Vagina (tissue), 2 donors: ENCODE data around the gene RELL1. TPM values are rescaled to one million over a fixed set of nuclear protein-coding genes. Genes with fewer than 3 reads are reported as not detected.

Source experiments
- DNase-seq, 2 donors: peaks; one replicate each; pipeline ENCODE4 v3.0.0-alpha.2; 2017; ENCODE audit errors: extremely low spot score in 2 of 2
- H3K27ac ChIP-seq: fragments of 200-600 bp; sonication (generic); one replicate; pipeline ENCODE4 v1.5.1; 2019
- H3K27me3 ChIP-seq: fragments of 200-600 bp; sonication (generic); one replicate; pipeline ENCODE4 v1.5.1; 2019
- H3K36me3 ChIP-seq, 2 donors: fragments of 200-600 bp; sonication (generic); one replicate each; pipeline ENCODE4 v1.5.1; 2017 to 2019
- H3K4me1 ChIP-seq: fragments of 200-600 bp; sonication (generic); one replicate; pipeline ENCODE4 v1.5.1; 2019
- H3K4me3 ChIP-seq, 2 donors: fragments of 200-600 bp; sonication (generic); 1 replicate in 1 of 2; 2 replicates in 1 of 2; pipeline ENCODE4 v1.5.1; 2016 to 2019
- H3K9me3 ChIP-seq: fragments of 200-600 bp; sonication (generic); one replicate; pipeline ENCODE4 v1.5.1; 2019
- CTCF ChIP-seq, 3 experiments: fragments of 450-650 bp in 2 of 3; fragments of 200-600 bp in 1 of 3; sonication (generic) in 1 of 3; IDR thresholded peaks; one replicate each; pipeline ENCODE4 v1.5.1; 2017 to 2019; ENCODE audit warnings: antibody characterized with exemption in 3 of 3, mild to moderate bottlenecking in 2 of 3, moderate library complexity in 2 of 3
- POLR2A ChIP-seq, 2 donors: fragments of 450-650 bp; IDR thresholded peaks; one replicate each; pipeline ENCODE4 v1.6.1; 2017; ENCODE audit warnings: antibody characterized with exemption in 2 of 2, mild to moderate bottlenecking in 2 of 2, moderate library complexity in 2 of 2
- POLR2AphosphoS5 ChIP-seq, 2 donors: sonication (generic); formaldehyde crosslinking; IDR thresholded peaks; one replicate each; pipeline ENCODE4 v1.9.0; 2017; ENCODE audit warnings: antibody characterized with exemption in 2 of 2, mild to moderate bottlenecking in 2 of 2, low read depth in 1 of 2; ENCODE audit not compliant: insufficient read depth in 1 of 2
- intact Hi-C: fragments of 100-400 bp; cut with DNase I; formaldehyde crosslinking; loops from one replicate; pipeline ENCODE4 v1.15.1; 2023
- total RNA-seq: library from RNA; depleted of rRNA; stranded (reverse); fragments of >200 nt; gene quantifications from one replicate; pipeline ENCODE4 v1.2.3, GENCODE V29; 2016

The RELL1 gene
- total RNA-seq, 1 donor from 2014 or later, result 38.8 TPM

- no peaks in the 10 kb centered on the region for H3K27me3 ChIP-seq
- H3K36me3 ChIP-seq, result peaks cover 0 to 19% of the 10 kb centered on the region in 2 donors
- H3K9me3 ChIP-seq, result no peaks in the 10 kb centered on the region
- TF ChIP-seq CTCF (IDR thresholded peaks at IDR 0.05), result no peak
- no peak for TF ChIP-seq POLR2AphosphoS5 (IDR thresholded peaks at IDR 0.05; ENCODE audit: insufficient read depth in 1 of 2, low read depth in 1 of 2)
- no peak for TF ChIP-seq POLR2A (IDR thresholded peaks at IDR 0.05)
- H3K27ac ChIP-seq, result no peak overlapping the region
- no peak for DNase-seq
- no peak overlapping the region for H3K4me3 ChIP-seq
- intact Hi-C loops, result no loop called here
- peaks cover 9% of the 10 kb centered on the region for H3K4me1 ChIP-seq
These were observed 36.9 kb downstream of the RELL1 start for GRCh38 chr4:37649268-37649667.

GRCh38 chr4:37648084-37648817 lies 37.9 kb downstream of the RELL1 start:
- peaks cover 9% of the 10 kb centered on the region for H3K4me1 ChIP-seq
- intact Hi-C loops, result no loop called here
- H3K27ac ChIP-seq, result no peak overlapping the region
- H3K27me3 ChIP-seq, result no peaks in the 10 kb centered on the region
- no peak for TF ChIP-seq CTCF (IDR thresholded peaks at IDR 0.05)
- peak in 1 of 2 donors; percentile 30 for TF ChIP-seq POLR2AphosphoS5 (IDR thresholded peaks at IDR 0.05; ENCODE audit: insufficient read depth in 1 of 2, low read depth in 1 of 2)
- H3K36me3 ChIP-seq, result peaks cover 0 to 19% of the 10 kb centered on the region in 2 donors
- no peak for DNase-seq
- H3K4me3 ChIP-seq, result no peak overlapping the region
- H3K9me3 ChIP-seq, result no peaks in the 10 kb centered on the region

- DNase-seq, result no peak
- Histone ChIP-seq H3K9me3 (no peaks in the 10 kb centered on the region), H3K27ac (no peak overlapping the region), H3K4me3 (no peak overlapping the region), H3K27me3 (no peaks in the 10 kb centered on the region), H3K36me3 (peaks cover 0 to 19% of the 10 kb centered on the region in 2 donors), H3K4me1 (peaks cover 9% of the 10 kb centered on the region)
- intact Hi-C loops, result no loop called here
- no peak for TF ChIP-seq POLR2AphosphoS5 (IDR thresholded peaks at IDR 0.05; ENCODE audit: insufficient read depth in 1 of 2, low read depth in 1 of 2)
- no peak for TF ChIP-seq CTCF (IDR thresholded peaks at IDR 0.05)
- TF ChIP-seq POLR2A (IDR thresholded peaks at IDR 0.05), result no peak
These were observed 39.9 kb downstream of the RELL1 start for GRCh38 chr4:37646247-37646646.

GRCh38 chr4:37645736-37646135 lies 40.4 kb downstream of the RELL1 start:
- intact Hi-C loops, result no loop called here
- Histone ChIP-seq H3K27me3 (no peaks in the 10 kb centered on the region), H3K36me3 (peaks cover 0 to 19% of the 10 kb centered on the region in 2 donors), H3K4me3 (no peak overlapping the region), H3K27ac (no peak overlapping the region), H3K4me1 (peaks cover 9% of the 10 kb centered on the region), H3K9me3 (no peaks in the 10 kb centered on the region)
- TF ChIP-seq CTCF (IDR thresholded peaks at IDR 0.05) (no peak), POLR2AphosphoS5 (IDR thresholded peaks at IDR 0.05; ENCODE audit: insufficient read depth in 1 of 2, low read depth in 1 of 2) (no peak), POLR2A (IDR thresholded peaks at IDR 0.05) (no peak)
- no peak for DNase-seq

GRCh38 chr4:37644962-37645361 lies 41.2 kb downstream of the RELL1 start:
- H3K27ac ChIP-seq, result no peak overlapping the region
- H3K27me3 ChIP-seq, result no peaks in the 10 kb centered on the region
- no peak for DNase-seq
- H3K36me3 ChIP-seq, result peaks cover 0 to 19% of the 10 kb centered on the region in 2 donors
- TF ChIP-seq POLR2A (IDR thresholded peaks at IDR 0.05) (no peak), CTCF (IDR thresholded peaks at IDR 0.05) (no peak), POLR2AphosphoS5 (IDR thresholded peaks at IDR 0.05; ENCODE audit: insufficient read depth in 1 of 2, low read depth in 1 of 2) (no peak)
- peaks cover 9% of the 10 kb centered on the region for H3K4me1 ChIP-seq
- H3K4me3 ChIP-seq, result no peak overlapping the region
- intact Hi-C loops, result no loop called here
- H3K9me3 ChIP-seq, result no peaks in the 10 kb centered on the region
